GM18873 (cell line): ENCODE results near the gene DCUN1D2.

Experiments used
- ATAC-seq: cut with Tn5 transposase; IDR thresholded peaks from one replicate; pipeline ENCODE4 v1.9.1; 2021; ENCODE audit warnings: mild to moderate bottlenecking, moderate library complexity, moderate number of reproducible peaks; ENCODE audit not compliant: unreplicated experiment, low FRiP score

Gene DCUN1D2

GRCh38 chr13:113428871-113429607 is 61.5 kb downstream of the DCUN1D2 start:
- ATAC-seq, result no peak

DNA sequence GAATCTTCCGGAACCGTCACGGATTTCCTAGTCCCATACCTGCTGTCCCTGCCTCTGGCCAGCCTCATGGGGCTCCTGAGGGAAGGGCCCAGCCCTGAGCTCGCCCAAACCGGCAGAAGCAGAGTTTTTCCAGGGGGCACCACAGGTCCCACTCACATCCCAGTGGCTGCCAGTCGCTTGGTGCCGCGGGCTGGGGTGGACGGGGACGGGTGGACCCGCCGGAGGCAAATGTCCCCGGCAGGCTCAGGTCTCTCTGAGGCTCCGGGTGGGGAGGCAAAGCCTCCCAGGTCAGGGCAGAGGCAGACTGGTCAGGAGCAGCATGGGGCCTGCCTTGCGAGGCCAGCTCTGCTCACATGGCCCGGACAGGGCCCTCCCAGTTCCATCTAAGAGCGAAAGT is 62.0 kb downstream of the DCUN1D2 start:
- ATAC-seq, result no peak

- no peak for ATAC-seq
Measured at GRCh38 chr13:113427562-113428468, 62.7 kb downstream of the DCUN1D2 start.

- ATAC-seq, result no peak
Measured at GRCh38 chr13:113426591-113426986, 63.9 kb downstream of the DCUN1D2 start.

- no peak for ATAC-seq
Measured at GRCh38 chr13:113425941-113426590, 64.4 kb downstream of the DCUN1D2 start.

GRCh38 chr13:113423520-113424163 is 66.9 kb downstream of the DCUN1D2 start:
- no peak for ATAC-seq

DNA sequence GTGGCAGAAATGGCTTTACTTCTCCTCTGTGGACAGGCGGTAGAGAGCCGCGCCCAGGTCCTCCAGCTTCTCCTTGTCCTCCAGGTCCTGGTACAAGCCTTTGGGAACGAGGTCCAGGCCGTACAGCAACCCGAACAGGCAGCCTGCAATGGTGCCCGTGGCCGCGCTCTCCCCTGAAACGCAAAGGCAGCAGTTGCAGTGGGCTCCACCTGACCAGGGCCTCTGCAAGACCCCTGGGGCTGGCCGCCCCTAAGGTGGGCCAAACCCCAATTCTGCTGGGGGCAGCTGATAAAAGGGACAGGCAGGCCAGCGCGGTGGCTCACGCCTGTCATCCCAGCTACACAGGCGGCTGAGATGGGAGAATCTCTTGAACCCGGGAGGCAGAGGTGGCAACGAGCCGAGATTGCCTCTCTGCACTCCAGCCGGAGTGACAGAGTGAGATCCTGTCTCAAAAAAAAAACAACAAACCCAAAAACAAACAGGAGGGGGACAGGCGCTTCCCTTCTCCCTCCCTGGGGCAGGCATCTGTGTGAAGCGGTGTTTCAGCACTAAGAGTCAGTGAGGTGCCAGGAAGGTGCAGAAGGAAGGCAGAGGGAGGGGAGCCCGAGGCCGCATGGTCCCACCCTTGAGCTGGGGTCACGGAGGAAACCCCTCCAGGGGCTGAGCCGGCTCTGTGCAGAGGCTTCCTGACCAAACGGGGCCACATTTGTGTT is 67.5 kb downstream of the DCUN1D2 start:
- ATAC-seq, result no peak

GRCh38 chr13:113421673-113422270 is 68.7 kb downstream of the DCUN1D2 start:
- no peak for ATAC-seq

DNA sequence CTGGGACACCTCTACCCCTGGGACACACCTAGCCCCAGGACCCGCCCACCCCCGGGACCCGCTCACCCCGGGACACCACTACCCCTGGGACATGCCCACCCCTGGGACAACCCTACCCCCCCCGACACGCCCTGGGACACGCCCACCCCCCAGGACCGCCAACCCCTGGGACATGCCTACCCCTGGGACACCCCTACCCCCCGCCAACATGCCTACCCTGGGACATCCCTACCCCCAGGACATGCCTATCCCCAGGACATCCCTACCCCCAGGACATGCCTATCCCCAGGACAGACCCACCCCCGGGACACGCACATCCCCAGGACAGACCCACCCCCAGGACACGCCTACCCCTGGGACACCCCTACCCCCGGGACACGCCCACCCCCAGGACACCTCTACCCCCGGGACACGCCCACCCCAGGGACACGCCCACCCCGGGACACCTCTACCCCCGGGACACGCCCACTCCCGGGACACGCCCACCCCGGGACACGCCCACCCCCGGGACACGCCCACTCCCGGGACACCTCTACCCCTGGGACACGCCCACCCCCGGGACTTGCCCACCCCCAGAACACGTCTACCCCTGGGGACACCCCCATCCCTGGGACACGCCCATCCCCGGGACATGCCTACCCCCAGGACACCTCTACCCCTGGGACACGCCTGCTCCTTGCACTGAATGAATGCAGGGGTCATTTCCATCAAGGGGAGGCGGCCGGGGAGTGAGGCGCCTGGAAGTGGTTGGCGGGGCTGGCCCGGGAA is 69.5 kb downstream of the DCUN1D2 start:
- ATAC-seq, result no peak

DNA sequence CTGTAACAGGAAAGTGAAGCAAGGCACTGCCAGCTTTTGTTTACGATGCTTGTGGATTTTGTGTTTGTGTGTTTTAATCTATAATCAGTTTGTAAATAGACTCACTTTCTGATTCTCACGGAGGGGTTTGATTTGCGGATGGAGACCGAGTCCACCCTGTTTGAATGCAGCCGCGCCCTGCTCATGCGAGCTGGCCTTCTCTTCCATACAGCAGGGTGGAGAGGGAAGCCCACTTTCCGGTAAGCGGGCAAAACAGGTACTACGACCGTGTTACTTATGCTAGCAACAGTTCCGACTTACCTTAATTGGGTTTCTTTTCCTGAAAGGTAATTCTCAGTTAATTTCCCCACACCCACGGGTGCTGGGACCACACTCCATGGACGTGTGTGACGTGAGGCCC is 70.3 kb downstream of the DCUN1D2 start:
- ATAC-seq, result no peak

- no peak for ATAC-seq
Measured at GRCh38 chr13:113419531-113420193, 70.8 kb downstream of the DCUN1D2 start.

DNA sequence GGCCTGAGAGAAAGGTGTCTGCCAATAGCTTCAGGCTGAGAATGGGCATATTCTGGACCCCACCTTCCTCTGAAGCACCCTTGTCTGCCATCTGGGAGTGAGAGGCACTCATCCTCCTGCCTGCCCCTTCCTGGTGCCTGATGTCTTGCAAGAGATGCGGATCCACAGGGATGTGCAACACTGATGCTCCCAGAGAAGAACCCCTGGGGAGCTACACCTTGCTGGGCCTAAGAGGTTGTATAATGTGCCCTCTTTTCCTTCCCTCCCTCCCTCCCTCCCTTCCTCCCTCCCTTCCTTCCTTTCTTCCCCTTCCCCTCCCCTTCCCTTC is 71.8 kb downstream of the DCUN1D2 start:
- ATAC-seq, result no peak

DNA sequence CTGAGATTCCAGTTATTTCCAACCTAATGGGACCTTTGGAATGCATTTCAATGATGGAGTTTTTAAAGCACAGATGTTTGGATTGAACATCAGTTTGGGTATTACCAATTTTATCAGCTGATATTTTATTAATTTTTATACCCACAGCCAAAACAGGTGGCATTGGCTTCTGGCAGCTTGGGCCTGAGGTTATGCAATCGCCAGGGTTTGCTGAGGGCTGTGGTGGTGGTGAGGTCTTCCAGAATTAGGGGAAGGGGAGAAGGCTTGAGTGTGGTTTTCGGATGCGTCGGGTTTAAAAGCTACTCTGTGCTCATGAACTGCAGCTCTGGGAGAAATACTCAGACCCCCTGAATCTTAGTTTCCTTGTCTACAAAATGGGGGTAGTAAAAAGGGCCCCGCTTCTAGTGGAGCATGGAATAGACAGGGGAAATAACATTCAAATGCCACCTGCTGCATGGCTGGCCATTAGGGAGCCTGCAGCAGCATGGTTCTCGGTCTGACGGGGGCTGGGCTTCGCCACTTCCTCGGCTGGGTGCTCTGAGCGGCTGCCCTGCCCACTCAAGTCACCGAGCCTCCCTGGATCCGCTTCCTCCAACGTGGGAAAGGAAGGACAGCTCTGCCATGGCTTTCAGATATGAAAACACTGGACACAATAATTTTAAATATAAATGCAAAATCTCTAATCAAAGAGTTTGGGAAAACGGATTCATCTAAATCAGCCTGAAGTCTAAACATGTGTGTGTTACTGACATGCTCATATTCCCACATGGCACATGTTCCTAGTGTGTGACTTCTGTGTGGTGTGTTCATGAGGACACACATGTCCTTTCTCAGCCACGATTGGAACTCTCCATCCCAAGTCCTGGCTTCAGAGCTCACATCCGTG is 72.4 kb downstream of the DCUN1D2 start:
- no peak for ATAC-seq

DNA sequence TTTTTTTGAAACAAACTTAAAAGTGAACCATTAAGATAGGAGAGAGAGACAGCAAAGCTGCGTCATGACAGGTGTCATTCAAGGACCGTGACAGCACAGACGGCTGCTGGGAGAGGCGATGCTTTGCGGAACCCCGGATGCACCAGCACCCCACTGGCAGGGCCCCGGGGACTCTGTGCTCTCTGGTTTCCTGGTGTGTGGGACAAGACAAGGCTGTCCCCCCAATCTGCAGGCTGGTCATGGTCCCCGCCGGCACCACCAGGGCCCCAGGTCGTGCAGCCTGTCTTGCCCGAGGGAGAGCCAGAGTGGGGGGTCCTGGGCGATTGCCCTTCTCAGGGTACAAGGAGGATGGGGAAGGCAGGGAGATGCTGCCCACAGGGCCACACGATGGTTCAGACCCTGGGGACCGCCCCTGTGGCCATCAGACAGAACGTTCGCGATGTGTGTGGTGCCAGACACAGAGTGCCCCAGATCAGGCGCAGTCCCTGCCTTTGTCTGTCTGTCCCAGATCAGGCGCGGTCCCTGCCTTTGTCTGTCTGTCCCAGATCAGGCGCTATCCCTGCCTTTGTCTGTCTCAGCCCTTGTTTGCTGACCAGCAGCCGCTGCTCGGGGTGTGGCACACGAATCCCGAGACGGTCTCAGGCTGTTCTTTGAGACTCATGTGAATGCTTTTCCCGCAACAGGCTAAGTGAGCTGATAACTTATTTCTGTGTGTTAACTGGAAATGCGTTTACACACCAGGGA is 73.3 kb downstream of the DCUN1D2 start:
- ATAC-seq, result no peak

DNA sequence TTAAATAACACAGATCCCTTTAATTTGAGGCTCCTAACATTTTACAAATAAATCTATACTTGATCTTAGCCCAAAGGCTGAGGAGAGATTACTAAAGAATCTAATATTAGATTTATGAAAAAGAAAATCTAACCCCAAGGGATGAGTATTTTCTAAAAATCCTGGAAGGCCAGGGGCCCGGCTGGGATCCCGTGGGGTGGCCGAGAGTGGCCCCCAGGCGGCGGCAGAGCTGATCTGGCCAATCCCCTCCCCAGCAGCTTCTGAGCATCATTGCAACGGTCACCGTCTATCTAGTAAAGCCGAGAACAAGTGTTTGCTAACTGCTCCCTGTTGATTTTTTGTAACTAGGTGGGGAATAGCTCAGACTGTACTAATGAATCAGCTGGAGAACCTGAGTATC is 74.7 kb downstream of the DCUN1D2 start:
- no peak for ATAC-seq

DNA sequence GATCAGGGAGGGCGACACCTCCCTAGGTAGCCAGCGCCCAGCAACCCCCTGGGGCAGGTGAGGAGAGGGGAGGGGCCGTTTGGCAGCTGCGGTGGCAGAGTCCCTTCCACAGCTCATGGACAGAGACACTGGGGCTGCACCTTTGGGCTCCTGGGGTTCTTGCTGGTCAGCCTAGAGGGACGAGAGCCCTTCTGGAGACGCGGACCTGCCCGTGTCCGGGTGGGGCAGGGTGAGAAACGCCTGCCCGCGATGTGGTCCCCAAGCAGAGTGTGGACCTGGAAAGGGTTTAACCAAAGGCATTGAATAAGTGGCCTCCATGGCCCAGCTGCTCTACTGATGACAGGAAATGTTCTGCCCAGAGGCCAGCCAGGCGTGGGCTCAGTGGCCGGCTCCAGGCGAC is 75.5 kb downstream of the DCUN1D2 start:
- no peak for ATAC-seq

DNA sequence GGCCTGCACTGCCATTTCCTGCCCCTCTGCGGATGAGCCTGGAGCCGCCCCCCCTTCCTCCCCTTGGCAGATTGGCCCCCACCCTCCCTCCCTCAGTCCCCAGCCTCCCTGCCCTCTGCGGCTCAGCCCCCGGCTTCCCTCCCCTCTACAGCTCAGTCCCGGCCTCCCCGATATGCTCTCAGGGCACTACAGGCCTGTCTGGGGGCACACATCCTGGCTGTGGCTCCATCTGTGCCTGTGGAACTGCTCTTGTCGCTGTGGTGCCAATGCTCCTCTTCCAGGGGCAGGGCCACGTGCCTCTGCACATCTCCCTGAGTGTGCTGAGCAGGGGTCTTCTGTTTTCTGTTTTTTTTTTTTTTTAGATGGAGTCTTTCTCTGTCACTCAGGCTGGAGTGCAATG is 76.2 kb downstream of the DCUN1D2 start:
- ATAC-seq, result no peak
